ENCODE results near the gene KCNJ18.
"Not testable (repeated sequence)": the region's sequence is repeated elsewhere in the genome, so short reads cannot be mapped to it uniquely, and the experiment has no call there.

KCNJ18 gene

GRCh38 chr17:21747195-21747915 is 55.0 kb downstream of the KCNJ18 start:
- not testable (repeated sequence) for H3K27me3 Mint-ChIP-seq, H3K4me1 Mint-ChIP-seq, H3K36me3 Mint-ChIP-seq, H3K4me3 Mint-ChIP-seq, H3K9me3 Mint-ChIP-seq, H3K27ac Mint-ChIP-seq

- H3K36me3 Mint-ChIP-seq, H3K4me1 Mint-ChIP-seq, H3K27me3 Mint-ChIP-seq, H3K27ac Mint-ChIP-seq, H3K4me3 Mint-ChIP-seq, H3K9me3 Mint-ChIP-seq: not testable (repeated sequence)
These were observed 56.4 kb downstream of the KCNJ18 start for GRCh38 chr17:21748686-21749085.

- not testable (repeated sequence) for H3K9me3 Mint-ChIP-seq, H3K27ac Mint-ChIP-seq, H3K36me3 Mint-ChIP-seq, H3K27me3 Mint-ChIP-seq, H3K4me1 Mint-ChIP-seq, H3K4me3 Mint-ChIP-seq
These were observed 57.6 kb downstream of the KCNJ18 start for GRCh38 chr17:21749696-21750531.

- H3K36me3 Mint-ChIP-seq, H3K27ac Mint-ChIP-seq, H3K9me3 Mint-ChIP-seq, H3K4me1 Mint-ChIP-seq, H3K27me3 Mint-ChIP-seq, H3K4me3 Mint-ChIP-seq: not testable (repeated sequence)
These were observed 58.8 kb downstream of the KCNJ18 start for GRCh38 chr17:21751111-21751510.
